ENCODE measurements around the gene A4GALT.
"Not testable (repeated sequence)": the region's sequence is repeated elsewhere in the genome, so short reads cannot be mapped to it uniquely, and the experiment has no call there.

GRCh38 chr22:42740320-42740719 is 19.6 kb upstream of the A4GALT start:
- not testable (repeated sequence) for TF ChIP-seq CTCF, POLR2A (IDR thresholded peaks at IDR 0.05)
